RWPE2 (cell line): ENCODE measurements around the gene ZNF433.
A peak's percentile ranks its signal among the peaks of the same experiment; 100 is the strongest.

Source experiments
- ATAC-seq: fragments of 200-7000 bp; cut with Tn5 transposase; 3 replicates; pipeline ENCODE4 v1.9.1; 2021; ENCODE audit warnings: low read depth
- DNase-seq: peaks from one replicate; pipeline ENCODE4 v3.0.0-alpha.2; 2020; ENCODE audit warnings: low spot score
- H3K27ac ChIP-seq: fragments of 450-650 bp; 2 replicates; pipeline ENCODE4 v1.5.1; 2017; ENCODE audit warnings: mild to moderate bottlenecking; ENCODE audit not compliant: poor library complexity, severe bottlenecking
- H3K27me3 ChIP-seq: fragments of 250-450 bp; sonication (Bioruptor Pico); 2 replicates; pipeline ENCODE4 v1.5.1; 2021; ENCODE audit warnings: mild to moderate bottlenecking, moderate library complexity; ENCODE audit not compliant: insufficient read depth, poor library complexity, severe bottlenecking
- H3K36me3 ChIP-seq: fragments of 250-450 bp; sonication (Bioruptor Pico); 2 replicates; pipeline ENCODE4 v1.5.1; 2020; ENCODE audit warnings: low read depth, mild to moderate bottlenecking, moderate library complexity
- H3K4me1 ChIP-seq: fragments of 250-450 bp; sonication (Bioruptor Pico); 2 replicates; pipeline ENCODE4 v1.5.1; 2021; ENCODE audit warnings: mild to moderate bottlenecking, moderate library complexity; ENCODE audit not compliant: insufficient read depth, poor library complexity, severe bottlenecking
- H3K4me3 ChIP-seq: fragments of 250-450 bp; sonication (Bioruptor Pico); 2 replicates; pipeline ENCODE4 v1.5.1; 2021; ENCODE audit warnings: mild to moderate bottlenecking, moderate library complexity; ENCODE audit not compliant: severe bottlenecking
- H3K9me3 ChIP-seq: fragments of 250-450 bp; sonication (Bioruptor Pico); 2 replicates; pipeline ENCODE4 v1.5.1; 2021; ENCODE audit warnings: mild to moderate bottlenecking, moderate library complexity; ENCODE audit not compliant: severe bottlenecking
- TF ChIP-seq, protein P1 (sequence below): fragments of 450-650 bp; IDR thresholded peaks from one replicate; pipeline ENCODE4 v1.5.1; 2017; ENCODE audit warnings: mild to moderate bottlenecking, moderate library complexity; ENCODE audit not compliant: poor library complexity, severe bottlenecking

Gene ZNF433

DNA sequence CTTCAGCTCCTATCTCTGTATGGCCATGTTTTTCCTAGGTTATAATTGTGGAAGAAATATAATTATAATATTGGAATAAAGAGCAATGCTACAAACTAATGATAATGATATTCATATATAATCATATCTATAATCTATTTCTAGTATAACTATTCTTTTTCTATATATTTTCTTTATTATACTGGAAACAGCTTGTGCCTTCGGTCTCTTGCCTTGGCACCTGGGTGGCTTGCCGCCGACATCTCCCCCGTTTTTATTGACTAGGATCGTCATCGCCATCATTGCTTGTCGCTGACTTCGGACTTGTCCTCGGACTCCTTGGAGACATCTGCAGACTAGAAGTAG lies 46.4 kb downstream of the ZNF433 start:
- Histone ChIP-seq H3K27me3 (no peaks in the 10 kb centered on the region), H3K9me3 (no peaks in the 10 kb centered on the region), H3K27ac (peak overlapping the region; percentile 73), H3K4me3 (no peak overlapping the region), H3K4me1 (no peaks in the 10 kb centered on the region), H3K36me3 (peaks cover 6% of the 10 kb centered on the region; the same call in 1 of the 2 replicates)
- ATAC-seq (no peak), DNase-seq (no peak)
- TF ChIP-seq, protein P1, sequence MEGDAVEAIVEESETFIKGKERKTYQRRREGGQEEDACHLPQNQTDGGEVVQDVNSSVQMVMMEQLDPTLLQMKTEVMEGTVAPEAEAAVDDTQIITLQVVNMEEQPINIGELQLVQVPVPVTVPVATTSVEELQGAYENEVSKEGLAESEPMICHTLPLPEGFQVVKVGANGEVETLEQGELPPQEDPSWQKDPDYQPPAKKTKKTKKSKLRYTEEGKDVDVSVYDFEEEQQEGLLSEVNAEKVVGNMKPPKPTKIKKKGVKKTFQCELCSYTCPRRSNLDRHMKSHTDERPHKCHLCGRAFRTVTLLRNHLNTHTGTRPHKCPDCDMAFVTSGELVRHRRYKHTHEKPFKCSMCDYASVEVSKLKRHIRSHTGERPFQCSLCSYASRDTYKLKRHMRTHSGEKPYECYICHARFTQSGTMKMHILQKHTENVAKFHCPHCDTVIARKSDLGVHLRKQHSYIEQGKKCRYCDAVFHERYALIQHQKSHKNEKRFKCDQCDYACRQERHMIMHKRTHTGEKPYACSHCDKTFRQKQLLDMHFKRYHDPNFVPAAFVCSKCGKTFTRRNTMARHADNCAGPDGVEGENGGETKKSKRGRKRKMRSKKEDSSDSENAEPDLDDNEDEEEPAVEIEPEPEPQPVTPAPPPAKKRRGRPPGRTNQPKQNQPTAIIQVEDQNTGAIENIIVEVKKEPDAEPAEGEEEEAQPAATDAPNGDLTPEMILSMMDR: peak; percentile 65

DNA sequence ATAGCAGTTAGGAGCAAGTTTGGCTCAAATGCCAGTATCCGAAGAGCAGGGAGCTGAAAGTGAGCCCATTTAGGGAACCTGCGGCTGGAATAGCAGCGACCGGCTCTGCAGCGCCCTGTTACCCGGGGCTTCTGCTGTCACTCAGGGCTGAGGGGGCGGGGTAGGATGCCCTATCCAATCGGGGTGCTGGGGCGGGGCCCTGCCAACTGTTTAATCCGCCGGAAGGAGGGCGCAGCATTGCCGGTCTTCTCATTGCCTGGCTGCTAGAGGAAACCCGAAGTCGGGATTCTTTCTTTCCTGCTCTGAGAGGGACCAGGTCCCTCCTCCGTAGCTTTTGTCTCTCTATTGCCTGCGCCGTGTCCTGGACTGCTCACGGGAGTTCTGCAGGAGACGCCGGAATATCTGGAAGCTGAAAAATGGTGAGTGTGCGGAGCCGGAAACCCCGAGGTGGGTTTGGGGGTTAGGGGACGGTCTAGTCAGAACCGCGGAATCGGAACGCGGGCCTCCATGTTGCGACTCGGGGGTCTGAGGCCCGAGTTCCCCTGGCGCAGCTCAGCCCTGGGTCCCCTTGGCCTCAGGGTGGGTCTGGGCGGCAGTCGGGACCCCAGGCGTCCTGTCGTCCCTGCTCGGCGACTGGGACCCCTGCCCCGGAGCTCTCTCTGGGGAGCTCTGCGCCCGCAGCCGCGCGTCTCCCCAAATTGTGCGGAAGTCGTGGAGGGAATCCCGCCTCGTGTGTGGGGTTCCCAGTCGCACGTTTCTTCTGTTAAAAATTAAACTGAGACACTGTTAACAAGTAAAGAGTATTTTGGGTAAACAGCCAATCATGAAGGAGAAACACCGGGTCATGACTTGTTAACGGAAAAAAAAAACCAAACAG lies 47.8 kb downstream of the ZNF433 start:
- Histone ChIP-seq H3K4me1 (no peaks in the 10 kb centered on the region), H3K27me3 (no peaks in the 10 kb centered on the region), H3K27ac (peak overlapping the region; percentile 73), H3K9me3 (no peaks in the 10 kb centered on the region), H3K36me3 (peaks cover 6% of the 10 kb centered on the region; the same call in 1 of the 2 replicates), H3K4me3 (peak overlapping the region; percentile 79)
- DNase-seq: peak; percentile 97
- peak; percentile 97 for ATAC-seq
- TF ChIP-seq, protein P1: no peak

DNA sequence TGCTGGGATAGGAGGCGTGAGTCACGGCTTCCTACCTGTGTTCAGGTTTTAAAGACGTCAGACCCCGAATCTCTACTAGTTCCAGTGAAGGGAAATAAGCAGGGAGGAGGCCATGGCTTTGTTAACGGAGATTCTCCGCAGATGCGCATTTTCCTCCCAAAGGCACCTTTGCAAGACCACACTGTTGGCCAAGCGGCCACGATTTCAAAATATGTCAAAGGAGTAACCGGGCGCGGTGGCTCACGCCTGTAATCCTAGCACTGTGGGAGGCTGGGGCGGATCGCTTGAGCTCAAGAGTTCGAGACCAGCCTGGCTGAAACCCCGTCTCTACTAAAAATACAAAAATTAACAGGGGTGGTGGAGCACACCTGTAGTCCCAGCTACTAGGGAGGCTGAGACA lies 48.7 kb downstream of the ZNF433 start:
- H3K27me3 ChIP-seq: no peaks in the 10 kb centered on the region
- no peak for DNase-seq
- H3K9me3 ChIP-seq: peaks cover 4% of the 10 kb centered on the region
- no peak overlapping the region for H3K4me3 ChIP-seq
- H3K4me1 ChIP-seq: no peaks in the 10 kb centered on the region
- H3K36me3 ChIP-seq: peaks cover 6% of the 10 kb centered on the region; the same call in 1 of the 2 replicates
- TF ChIP-seq, protein P1: no peak
- H3K27ac ChIP-seq: no peak overlapping the region
- no peak for ATAC-seq

DNA sequence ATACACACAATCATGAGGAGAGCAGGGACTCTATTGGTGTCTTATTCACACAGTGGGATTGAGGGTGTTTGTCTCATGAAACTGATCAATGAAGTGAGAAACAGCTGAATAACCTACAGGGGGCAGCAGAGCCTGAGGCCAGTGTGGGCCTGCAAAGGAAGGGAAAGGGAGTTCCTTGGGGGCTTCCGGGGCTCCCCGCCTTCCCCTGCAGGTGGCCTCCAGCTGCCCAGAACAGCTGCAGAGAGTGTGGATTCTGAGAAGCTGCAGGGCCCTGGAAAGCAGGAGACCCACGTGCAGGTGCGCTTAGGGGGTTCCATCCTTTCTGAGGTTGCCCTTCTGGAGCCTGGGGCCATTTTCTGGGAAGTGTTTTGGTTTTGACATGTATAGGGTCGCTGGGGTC lies 50.5 kb downstream of the ZNF433 start:
- H3K4me3 ChIP-seq: no peak overlapping the region
- H3K36me3 ChIP-seq: peaks cover 6% of the 10 kb centered on the region; the same call in 1 of the 2 replicates
- TF ChIP-seq, protein P1: no peak
- no peak overlapping the region for H3K27ac ChIP-seq
- no peak for DNase-seq
- peaks cover 12% of the 10 kb centered on the region for H3K9me3 ChIP-seq
- H3K27me3 ChIP-seq: no peaks in the 10 kb centered on the region
- no peak for ATAC-seq
- H3K4me1 ChIP-seq: no peaks in the 10 kb centered on the region

DNA sequence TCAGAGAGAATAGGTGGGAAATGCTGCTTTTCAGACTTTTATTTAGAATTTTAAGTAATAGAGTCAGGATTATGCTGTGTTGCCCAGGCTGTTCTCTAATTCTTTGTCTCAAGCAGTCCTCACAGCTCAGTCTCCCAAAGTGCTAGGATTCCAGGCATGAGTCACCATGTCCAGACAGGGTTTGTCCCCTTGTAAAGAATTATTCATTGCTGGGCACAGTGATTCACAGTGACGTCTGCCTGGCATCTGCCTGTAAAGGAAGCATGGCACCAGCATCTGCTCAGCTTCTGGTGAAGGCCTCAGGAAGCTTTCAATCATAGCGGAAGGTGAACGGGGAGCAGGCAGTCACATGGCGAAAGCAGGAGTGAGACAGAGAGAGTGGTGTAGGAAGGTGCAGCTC lies 53.0 kb downstream of the ZNF433 start:
- H3K27me3 ChIP-seq: no peaks in the 10 kb centered on the region
- TF ChIP-seq, protein P1: no peak
- no peaks in the 10 kb centered on the region for H3K4me1 ChIP-seq
- peaks cover 19% of the 10 kb centered on the region for H3K9me3 ChIP-seq
- ATAC-seq: peak; percentile 25; the same call in 1 of the 3 replicates
- H3K36me3 ChIP-seq: no peaks in the 10 kb centered on the region
- peak overlapping the region; percentile 59 for H3K27ac ChIP-seq
- DNase-seq: no peak
- no peak overlapping the region for H3K4me3 ChIP-seq
